Vein endothelial cell (primary cell): Measurements from ENCODE around the gene IRGC. TPM values are rescaled to one million over a fixed set of nuclear protein-coding genes. Genes with fewer than 3 reads are reported as not detected.

Source experiments
- total RNA-seq: library from RNA; depleted of rRNA; stranded (reverse); fragments of >200 nt; gene quantifications from 2 replicates; pipeline ENCODE4 v1.2.3, GENCODE V29; 2012

IRGC gene, protein sequence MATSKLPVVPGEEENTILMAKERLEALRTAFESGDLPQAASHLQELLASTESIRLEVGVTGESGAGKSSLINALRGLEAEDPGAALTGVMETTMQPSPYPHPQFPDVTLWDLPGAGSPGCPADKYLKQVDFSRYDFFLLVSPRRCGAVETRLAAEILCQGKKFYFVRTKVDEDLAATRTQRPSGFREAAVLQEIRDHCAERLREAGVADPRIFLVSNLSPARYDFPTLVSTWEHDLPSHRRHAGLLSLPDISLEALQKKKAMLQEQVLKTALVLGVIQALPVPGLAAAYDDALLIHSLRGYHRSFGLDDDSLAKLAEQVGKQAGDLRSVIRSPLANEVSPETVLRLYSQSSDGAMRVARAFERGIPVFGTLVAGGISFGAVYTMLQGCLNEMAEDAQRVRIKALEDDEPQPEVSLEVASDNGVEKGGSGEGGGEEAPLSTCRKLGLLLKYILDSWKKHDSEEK
- total RNA-seq, result not detected in 2 replicates

DNA sequence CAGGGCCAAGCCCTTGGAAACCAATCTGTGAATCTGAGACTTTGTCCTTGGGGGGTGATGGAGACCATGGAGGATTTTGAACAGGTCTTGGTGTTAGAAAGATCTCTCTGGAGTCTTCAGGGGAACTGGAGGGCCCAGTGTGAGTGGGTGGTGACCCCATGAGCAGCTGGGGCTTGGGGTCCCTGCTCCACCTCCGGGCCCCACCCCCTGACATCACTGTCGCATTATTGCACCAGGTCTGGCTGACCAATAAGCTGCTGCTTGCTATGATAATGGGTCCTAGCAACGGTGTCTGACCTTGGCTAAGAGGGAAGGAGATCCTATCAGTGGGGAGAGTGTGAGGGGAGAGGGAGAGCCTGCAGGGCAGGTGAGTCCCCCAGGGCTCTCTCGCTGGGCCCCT is at the start of gene IRGC:
Gene IRGC (plus strand): TSS at position 301 of the 400 bp plus-strand sequence. CDS start 2,483 bp downstream, outside the sequence.

DNA sequence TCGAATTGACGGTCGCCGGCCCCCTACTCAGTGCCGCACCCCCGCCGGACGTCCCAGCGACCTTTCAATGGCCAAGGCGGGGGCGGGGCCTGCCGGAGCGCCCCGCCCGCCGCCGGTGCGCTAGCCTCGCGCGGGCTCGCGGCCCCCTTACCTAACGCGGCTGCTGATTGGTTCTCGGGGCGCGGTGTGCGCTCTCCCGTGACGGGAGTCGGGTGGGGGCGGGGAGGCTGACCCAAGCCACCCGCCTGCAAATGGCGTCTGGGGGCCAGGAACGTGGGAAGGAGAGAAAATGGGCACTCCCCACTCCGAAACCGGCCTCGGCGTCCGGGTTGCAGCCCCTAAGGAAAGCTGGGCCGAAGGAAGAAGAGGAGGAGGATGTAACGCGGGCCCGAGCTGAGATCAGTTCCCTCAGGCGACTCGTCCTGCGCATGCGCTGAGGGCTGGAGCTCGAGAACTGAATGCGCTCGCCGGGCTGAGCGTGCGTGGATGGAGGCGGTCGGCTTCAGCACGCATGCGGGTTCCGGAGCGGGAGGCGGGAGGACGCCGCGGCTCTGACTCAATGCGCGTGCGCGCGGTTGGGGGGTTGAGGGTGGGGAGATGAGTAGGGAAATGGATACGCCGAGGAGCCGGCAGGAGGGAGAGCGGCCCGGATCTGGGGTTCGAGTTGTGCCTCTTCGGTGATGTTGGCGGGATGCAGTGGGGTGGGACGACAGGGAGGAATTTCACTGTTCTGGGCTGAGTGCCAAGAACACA is 38.8 kb downstream of the IRGC start, which contains the start of gene SMG9:
Gene SMG9 (minus strand): TSS at position 460 of the 753 bp plus-strand sequence. CDS start 4,221 bp downstream, outside the sequence.

Other genes with a start within 250 kb of the IRGC start
- gene PHLDB3, start 211.3 kb upstream of the IRGC start, total RNA-seq, result 8.9 and 13.1 TPM in 2 replicates
- 45.3 and 62.4 TPM in 2 replicates for gene ETHE1, start 188.9 kb upstream of the IRGC start, total RNA-seq
- gene ZNF575, start 182.9 kb upstream of the IRGC start, total RNA-seq, result 0.38 and 0.65 TPM in 2 replicates
- gene XRCC1, start 140.5 kb upstream of the IRGC start, total RNA-seq, result 23.8 and 26.5 TPM in 2 replicates
- 0.98 and 1.7 TPM in 2 replicates for gene PINLYP, start 140.3 kb upstream of the IRGC start, total RNA-seq
- gene IRGQ, start 119.9 kb upstream of the IRGC start, total RNA-seq, result 38.6 and 41.2 TPM in 2 replicates
- 10.5 and 11.8 TPM in 2 replicates for gene ZNF576, start 119.5 kb upstream of the IRGC start, total RNA-seq
- 0.10 TPM in 1 of 2 replicates, not detected in the other for gene SRRM5, start 104.0 kb upstream of the IRGC start, total RNA-seq
- gene ZNF428, start 96.4 kb upstream of the IRGC start, total RNA-seq, result 26.6 and 36.6 TPM in 2 replicates
- 1.9 and 3.6 TPM in 2 replicates for gene CADM4, start 76.2 kb upstream of the IRGC start, total RNA-seq
- gene PLAUR, start 45.9 kb upstream of the IRGC start, total RNA-seq, result 56.8 and 73.1 TPM in 2 replicates
- gene SMG9, start 38.9 kb downstream of the IRGC start, total RNA-seq, result 17.0 and 18.7 TPM in 2 replicates
- 0.48 TPM in 1 of 2 replicates, not detected in the other for gene KCNN4, start 64.9 kb downstream of the IRGC start, total RNA-seq
- gene LYPD5, start 86.4 kb downstream of the IRGC start, total RNA-seq, result under 0.01 and 0.10 TPM in 2 replicates
- gene ZNF283, start 111.2 kb downstream of the IRGC start, total RNA-seq, result 5.6 and 8.2 TPM in 2 replicates
- 0.10 and 0.98 TPM in 2 replicates for gene ZNF404, start 167.9 kb downstream of the IRGC start, total RNA-seq
- gene ZNF45, start 219.2 kb downstream of the IRGC start, total RNA-seq, result 11.8 and 18.3 TPM in 2 replicates
- gene ZNF221, start 235.2 kb downstream of the IRGC start, total RNA-seq, result 5.9 and 6.0 TPM in 2 replicates